HepG2 (cell line): ENCODE results near the gene SSBP1. TPM values are rescaled to one million over a fixed set of nuclear protein-coding genes. Genes with fewer than 3 reads are reported as not detected.

ENCODE experiments used
- E2F1 ChIP-seq: sonication (generic); formaldehyde crosslinking; IDR thresholded peaks from 2 replicates; pipeline ENCODE4 v1.5.0; 2020; ENCODE audit warnings: missing genetic modification reagents
- HINFP ChIP-seq: sonication (generic); formaldehyde crosslinking; IDR thresholded peaks from 2 replicates; pipeline ENCODE4 v1.4.0; 2020; ENCODE audit warnings: low read depth, mild to moderate bottlenecking, missing genetic modification reagents
- HOXD1 ChIP-seq: sonication (generic); formaldehyde crosslinking; IDR thresholded peaks from 2 replicates; pipeline ENCODE4 v1.5.0; 2020; ENCODE audit warnings: missing genetic modification reagents
- NR2F2 ChIP-seq: IDR thresholded peaks from 2 replicates; pipeline ENCODE4 v1.6.1; 2012; ENCODE audit warnings: low read depth, inconsistent platforms, borderline replicate concordance
- PATZ1 ChIP-seq: sonication (generic); formaldehyde crosslinking; IDR thresholded peaks from 2 replicates; pipeline ENCODE4 v1.4.0; 2020; ENCODE audit warnings: missing genetic modification reagents
- PHF20 ChIP-seq: sonication (generic); formaldehyde crosslinking; IDR thresholded peaks from 2 replicates; pipeline ENCODE4 v1.5.0; 2020; ENCODE audit warnings: mild to moderate bottlenecking, missing genetic modification reagents
- RBAK ChIP-seq: sonication (generic); formaldehyde crosslinking; IDR thresholded peaks from 2 replicates; pipeline ENCODE4 v1.5.1; 2020; ENCODE audit warnings: mild to moderate bottlenecking, missing genetic modification reagents
- SRSF1 ChIP-seq: fragments of 200-400 bp; formaldehyde crosslinking; optimal IDR thresholded peaks from 2 replicates; pipeline ENCODE3; 2017; ENCODE audit warnings: mild to moderate bottlenecking, low read depth, low read length, moderate library complexity
- XRCC5 ChIP-seq: fragments of 200-400 bp; formaldehyde crosslinking; optimal IDR thresholded peaks from 2 replicates; pipeline ENCODE3; 2017; ENCODE audit warnings: mild to moderate bottlenecking, low read length
- ZMYM4 ChIP-seq: sonication (generic); formaldehyde crosslinking; IDR thresholded peaks from 2 replicates; pipeline ENCODE4 v1.8.1; 2023; ENCODE audit warnings: mild to moderate bottlenecking, missing genetic modification reagents
- ZNF34 ChIP-seq: sonication (generic); formaldehyde crosslinking; IDR thresholded peaks from 2 replicates; pipeline ENCODE4 v1.4.0; 2020; ENCODE audit warnings: mild to moderate bottlenecking, missing genetic modification reagents, borderline replicate concordance
- ZNF362 ChIP-seq: sonication (generic); formaldehyde crosslinking; IDR thresholded peaks from 2 replicates; pipeline ENCODE4 v1.4.0; 2020; ENCODE audit warnings: missing genetic modification reagents, mild to moderate bottlenecking, borderline replicate concordance
- ZNF547 ChIP-seq: sonication (generic); formaldehyde crosslinking; IDR thresholded peaks from 2 replicates; pipeline ENCODE4 v1.5.1; 2020; ENCODE audit warnings: mild to moderate bottlenecking, missing genetic modification reagents
- ZNF609 ChIP-seq: sonication (generic); formaldehyde crosslinking; IDR thresholded peaks from 2 replicates; pipeline ENCODE4 v1.4.0; 2020; ENCODE audit warnings: mild to moderate bottlenecking, missing genetic modification reagents, borderline replicate concordance
- ZNF615 ChIP-seq: sonication (generic); formaldehyde crosslinking; IDR thresholded peaks from 2 replicates; pipeline ENCODE4 v1.5.0; 2020; ENCODE audit warnings: mild to moderate bottlenecking, missing genetic modification reagents, borderline replicate concordance
- ZNF704 ChIP-seq: sonication (generic); formaldehyde crosslinking; IDR thresholded peaks from 2 replicates; pipeline ENCODE4 v1.8.1; 2023; ENCODE audit warnings: mild to moderate bottlenecking, inconsistent platforms, moderate library complexity, missing genetic modification reagents, borderline replicate concordance
- ZNF850 ChIP-seq: sonication (generic); formaldehyde crosslinking; conservative IDR thresholded peaks from 2 replicates; pipeline ENCODE4 v1.9.0; 2021; ENCODE audit warnings: mild to moderate bottlenecking, missing genetic modification reagents
- polyA plus RNA-seq, 8 experiments: library from polyadenylated mRNA; depleted of rRNA in 3 of 8; stranded (reverse) in 7 of 8; unstranded in 1 of 8; fragments of >200 nt; fragmentation: Illumina TruSeq in 4 of 8; extraction: Trizol in 4 of 8; gene quantifications; 2 replicates each; pipeline versions ENCODE4 v1.2.1 to v1.2.3, GENCODE V29; 2011 to 2016; ENCODE audit warnings: low read depth in 4 of 8, missing spikeins in 1 of 8, mixed read lengths in 1 of 8; ENCODE audit not compliant: insufficient read depth in 1 of 8
- total RNA-seq, 5 experiments: library from RNA; depleted of rRNA; stranded (reverse); fragments of >200 nt; fragmentation: Illumina TruSeq; extraction: Trizol; gene quantifications; 2 replicates each; pipeline ENCODE4 v1.2.3, GENCODE V29; 2016; ENCODE audit warnings: low read depth in 1 of 5

Gene SSBP1
- total and polyA plus RNA-seq, 2 of the 13 experiments (the other 11 are each of a cell fraction or from before 2014, with no cell fraction given) = 64.4 to 254 TPM

- no peak for TF ChIP-seq SRSF1
- no peak for TF ChIP-seq HINFP (CRISPR knock-in tag)
- TF ChIP-seq ZNF704 (CRISPR knock-in tag) = no peak
- no peak for TF ChIP-seq ZNF547 (CRISPR knock-in tag)
- TF ChIP-seq PHF20 (CRISPR knock-in tag) = no peak
- no peak for TF ChIP-seq ZNF34 (CRISPR knock-in tag)
- TF ChIP-seq E2F1 (CRISPR knock-in tag) = no peak
- TF ChIP-seq HOXD1 (CRISPR knock-in tag) = no peak
- no peak for TF ChIP-seq ZNF850
- TF ChIP-seq XRCC5 = peak; percentile 70
- 0 out of 2 replicates have a peak, but pooled peaks have one; percentile 45 for TF ChIP-seq NR2F2
- TF ChIP-seq PATZ1 (CRISPR knock-in tag) = peak; percentile 34; the same call in 1 of the 2 replicates
- TF ChIP-seq ZNF615 (CRISPR knock-in tag) = no peak
- no peak for TF ChIP-seq ZNF362 (CRISPR knock-in tag)
- TF ChIP-seq ZNF609 = peak; percentile 74; the same call in 1 of the 2 replicates
- TF ChIP-seq RBAK (CRISPR knock-in tag) = no peak
- TF ChIP-seq ZMYM4 (CRISPR knock-in tag) = peak; percentile 73
These were observed 42.3 kb upstream of the SSBP1 start (continued) for GRCh38 chr7:141695803-141696289.
